HG03280 (cell line): ENCODE measurements around the gene HDAC4.

Source experiments
- ATAC-seq: cut with Tn5 transposase; IDR thresholded peaks from one replicate; pipeline ENCODE4 v1.9.1; 2021; ENCODE audit warnings: mild to moderate bottlenecking, moderate library complexity; ENCODE audit not compliant: unreplicated experiment

The HDAC4 gene

DNA sequence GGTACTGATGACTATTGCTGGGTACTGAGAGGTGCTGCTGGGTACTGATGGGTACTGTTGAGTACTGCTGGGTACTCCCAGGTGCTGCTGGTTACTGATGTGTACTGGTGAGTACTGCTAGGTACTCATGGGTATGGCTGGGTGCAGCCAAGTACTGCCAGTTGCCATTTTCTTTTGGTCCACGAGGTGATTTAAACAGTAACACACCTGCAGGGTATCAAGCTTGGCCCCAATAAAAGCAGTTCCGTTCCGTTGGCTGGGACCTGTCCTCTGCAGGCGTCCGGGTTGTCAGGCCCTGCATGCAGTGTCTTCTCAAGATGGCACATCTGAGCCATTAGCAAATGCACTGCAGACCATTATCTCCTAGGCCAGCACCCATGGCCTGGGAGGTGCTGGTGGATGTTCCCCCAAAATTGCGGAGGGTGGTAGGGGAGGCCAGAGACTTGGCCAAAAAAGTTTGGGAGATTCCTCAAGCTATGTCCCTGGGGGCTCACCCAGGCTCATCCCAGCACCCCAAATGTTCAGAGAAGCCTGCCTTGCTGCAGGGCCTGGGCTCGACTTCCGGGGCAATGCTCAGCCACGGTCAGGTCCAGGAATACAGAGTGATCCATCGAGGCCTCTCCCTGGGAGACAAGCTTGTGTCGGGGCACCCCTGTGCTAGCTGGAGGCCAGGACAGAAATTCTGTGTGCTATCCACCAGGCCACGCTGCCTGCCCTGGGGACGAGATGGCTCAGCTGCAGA is 387.7 kb downstream of the HDAC4 start:
- no peak for ATAC-seq

DNA sequence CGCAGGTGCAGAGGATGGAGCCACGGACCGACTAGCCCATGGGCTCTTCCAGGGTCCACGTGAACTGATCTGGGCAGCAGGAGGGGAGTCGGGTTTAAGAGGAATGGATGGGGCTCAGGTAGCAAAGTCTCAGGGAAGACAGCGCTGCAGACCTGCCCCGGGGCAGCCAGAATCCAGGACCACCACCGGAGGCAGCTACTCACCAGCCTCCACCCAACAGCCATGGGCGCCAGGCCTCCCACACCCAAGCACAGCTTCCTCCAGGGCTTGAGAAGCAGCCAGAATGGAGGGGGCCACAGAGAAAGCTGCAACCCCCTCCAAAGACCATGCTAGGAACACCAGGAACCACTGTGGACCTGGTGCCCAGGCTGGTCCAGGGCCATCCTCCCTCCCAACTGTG is 388.6 kb downstream of the HDAC4 start:
- ATAC-seq: no peak

DNA sequence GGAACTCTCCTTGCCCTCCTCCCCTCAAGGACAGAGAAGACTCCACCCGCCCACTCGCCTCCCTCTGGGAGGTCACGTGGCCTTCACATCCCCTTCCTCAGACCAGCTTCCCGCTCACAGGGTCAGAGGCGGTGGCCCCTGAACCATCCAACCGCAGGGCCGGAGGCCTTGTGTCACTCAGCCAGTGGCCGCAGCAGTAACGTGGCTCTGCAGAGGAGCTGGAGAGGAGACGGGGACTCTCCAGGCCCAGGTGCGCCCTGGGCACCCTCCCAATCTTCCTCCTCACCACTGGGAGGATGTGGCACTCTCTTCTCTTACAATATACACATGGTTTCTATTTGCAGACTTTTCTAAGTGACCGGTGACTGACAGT is 391.2 kb downstream of the HDAC4 start:
- ATAC-seq: no peak

DNA sequence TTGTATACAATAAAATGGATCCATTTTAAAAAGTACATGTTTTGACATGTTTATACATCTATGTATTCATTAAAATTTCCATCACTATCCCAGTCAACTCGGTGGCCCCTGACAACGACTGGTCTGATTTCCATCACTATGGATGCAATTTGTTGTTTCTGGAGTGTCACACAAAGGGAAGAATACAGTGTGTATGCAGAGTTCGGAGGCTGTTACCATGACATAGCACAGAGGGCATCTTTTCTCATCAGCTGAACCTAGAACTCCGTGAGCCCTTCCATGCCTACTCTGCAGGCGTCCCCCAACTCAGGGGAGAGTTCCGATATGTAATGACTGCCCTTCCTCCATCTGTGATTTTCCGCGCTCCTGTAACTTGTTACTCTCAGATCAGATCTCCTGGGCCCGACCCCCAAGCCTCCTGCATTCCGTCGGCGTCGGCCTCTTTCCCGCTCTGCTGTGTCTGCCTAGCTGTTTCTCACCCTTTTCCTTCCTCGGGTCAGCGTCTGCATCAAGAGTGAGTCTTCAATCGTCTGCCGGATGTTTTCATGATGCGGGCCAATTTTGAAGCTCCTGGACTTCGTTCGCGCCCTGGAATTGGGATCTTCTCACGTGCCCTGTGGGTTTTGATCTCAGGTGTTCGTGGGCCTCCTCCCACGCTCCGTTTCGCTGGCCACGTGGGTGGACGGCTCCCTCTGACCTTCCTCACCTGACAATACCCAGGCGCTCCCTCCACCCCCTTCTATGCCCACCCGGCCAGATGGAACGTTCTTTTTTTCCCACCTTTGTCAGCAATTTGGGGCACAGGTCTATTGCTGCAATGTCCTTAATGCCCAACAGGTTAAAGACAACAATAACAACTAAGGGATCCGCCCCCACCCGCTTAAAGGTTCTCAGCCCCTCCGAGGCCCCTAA is 391.9 kb downstream of the HDAC4 start:
- ATAC-seq: no peak

DNA sequence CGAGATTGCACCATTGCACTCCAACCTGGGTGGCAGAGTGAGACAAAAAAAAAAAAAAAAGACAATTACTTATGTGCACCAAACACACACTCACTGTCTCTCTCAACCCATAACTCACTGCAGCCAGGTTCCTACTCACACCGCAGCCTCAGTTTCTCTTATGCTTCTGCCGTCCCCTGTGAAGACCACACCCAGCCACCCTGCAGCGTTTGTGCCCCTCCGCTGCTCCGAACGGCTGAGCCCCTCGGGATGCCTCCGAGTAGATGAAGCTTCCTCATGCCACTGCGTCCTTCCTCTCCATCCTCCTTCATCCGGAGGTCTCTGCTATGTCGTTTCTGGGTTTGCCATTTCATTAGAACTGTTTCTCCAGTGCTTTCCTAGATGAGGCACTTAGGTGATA is 392.8 kb downstream of the HDAC4 start:
- ATAC-seq: no peak

DNA sequence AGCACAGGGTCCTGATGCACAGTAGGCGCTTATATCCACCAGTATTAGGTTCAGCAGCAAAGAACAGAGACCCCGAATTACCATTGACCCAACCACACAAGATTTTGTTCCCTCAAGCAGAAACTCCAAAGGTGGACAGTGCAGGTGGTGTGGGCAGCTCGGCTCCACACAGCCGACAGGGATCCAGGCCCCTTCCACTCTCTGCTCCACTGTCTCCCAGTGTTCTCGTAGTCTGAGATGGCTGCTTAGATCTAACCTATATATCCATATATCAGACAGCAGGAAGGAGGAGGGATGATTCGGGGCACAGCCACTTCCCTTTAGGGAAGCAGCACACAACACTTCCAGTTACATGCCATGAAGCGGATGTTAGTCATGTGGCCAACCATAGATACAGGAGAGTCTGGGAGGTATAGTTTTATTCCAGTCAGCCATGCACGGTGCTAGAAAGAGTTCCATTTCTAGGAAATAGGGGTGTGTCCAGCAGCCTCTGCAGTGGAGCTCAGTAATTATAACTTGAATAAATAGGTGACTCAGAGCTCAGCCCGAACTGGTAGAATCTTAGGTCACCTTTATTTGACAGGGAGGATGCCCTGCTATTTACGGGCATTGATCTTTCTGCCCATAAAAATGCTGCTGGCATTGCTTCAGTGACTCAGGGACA is 394.1 kb downstream of the HDAC4 start:
- no peak for ATAC-seq

DNA sequence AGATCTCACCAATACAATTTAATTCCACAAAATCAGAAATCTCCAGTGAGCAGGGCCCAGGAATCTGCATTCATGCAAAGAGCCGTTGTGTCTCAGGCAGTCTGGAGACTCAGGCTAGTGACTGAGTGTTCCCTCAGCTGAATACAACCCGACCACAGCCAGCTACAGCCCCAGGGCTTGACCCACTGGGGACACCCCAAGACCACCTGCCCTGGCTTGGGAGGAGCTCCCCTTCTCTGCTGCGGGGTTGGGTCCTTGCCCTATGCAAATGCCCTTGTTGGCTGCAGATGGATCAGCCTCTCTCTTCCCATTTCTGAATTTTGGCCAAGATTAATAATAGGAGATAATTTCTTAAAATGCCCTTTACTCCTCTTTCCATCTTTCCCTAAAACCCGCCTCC is 395.2 kb downstream of the HDAC4 start:
- ATAC-seq: no peak

DNA sequence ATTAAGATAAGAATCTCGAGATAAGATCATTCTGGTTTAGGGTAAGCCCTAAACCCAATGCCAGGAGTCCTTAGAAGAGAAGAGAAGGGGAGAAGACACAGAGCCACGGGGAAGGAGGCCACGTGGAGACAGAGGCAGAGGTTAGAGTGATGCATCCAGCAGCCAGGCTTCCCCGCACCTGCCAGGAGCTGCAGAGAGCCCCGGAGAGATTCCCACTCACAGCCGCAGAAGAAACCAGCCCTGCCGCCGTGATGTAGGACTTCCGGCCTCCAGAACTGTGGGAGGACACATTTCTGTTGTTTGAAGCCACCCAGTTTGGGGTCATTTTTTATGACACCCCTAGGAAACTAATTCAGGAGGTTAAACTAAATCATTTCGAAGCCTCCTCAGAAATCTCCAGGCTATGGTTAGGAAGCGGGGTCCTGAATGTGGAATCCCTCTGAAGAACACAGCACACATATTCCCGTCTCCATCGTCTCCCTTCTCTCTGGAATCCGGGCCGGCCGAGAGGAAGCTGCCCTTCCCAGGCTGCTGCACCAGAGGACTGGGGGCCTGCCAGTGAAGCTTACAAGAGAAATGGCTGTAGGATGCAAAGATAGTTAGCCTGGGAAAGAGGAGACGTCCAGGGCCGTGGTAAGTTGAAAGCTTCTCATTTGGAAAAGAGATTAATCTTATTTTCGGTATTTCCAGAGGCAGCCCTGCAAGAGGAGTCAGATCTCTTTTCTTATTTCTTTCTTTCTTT is 396.4 kb downstream of the HDAC4 start:
- ATAC-seq: no peak

DNA sequence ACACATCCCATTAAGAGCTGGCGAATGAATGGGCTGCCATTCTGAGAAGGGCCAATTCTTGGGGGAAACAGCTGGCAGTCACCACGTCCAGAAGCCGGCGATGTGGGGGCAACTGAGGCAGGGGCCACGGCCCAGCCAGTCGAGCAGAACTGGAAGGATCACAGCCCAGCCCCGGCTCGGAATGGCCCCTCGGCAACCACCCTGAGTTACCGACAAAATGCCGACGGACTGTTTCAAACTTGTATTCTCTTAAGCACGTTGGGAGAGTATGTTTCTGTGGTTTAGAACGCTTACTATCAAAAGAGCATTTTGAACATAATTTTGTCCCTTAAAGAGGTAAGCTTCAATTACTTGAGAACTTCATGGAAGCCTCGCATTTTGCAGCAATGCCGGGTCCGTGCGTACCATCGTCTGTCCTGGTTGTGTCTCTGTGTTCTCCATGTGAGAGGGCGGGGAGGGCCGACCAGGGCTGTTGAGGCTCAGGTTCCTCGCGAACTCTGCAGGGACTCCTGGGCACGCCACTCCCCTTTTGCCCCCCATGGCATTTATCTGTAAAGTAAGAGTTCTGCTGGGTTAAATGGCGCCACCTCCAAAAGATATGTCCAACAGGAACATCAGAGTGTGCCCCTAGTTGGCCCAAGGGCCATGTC is 397.1 kb downstream of the HDAC4 start:
- ATAC-seq: no peak

DNA sequence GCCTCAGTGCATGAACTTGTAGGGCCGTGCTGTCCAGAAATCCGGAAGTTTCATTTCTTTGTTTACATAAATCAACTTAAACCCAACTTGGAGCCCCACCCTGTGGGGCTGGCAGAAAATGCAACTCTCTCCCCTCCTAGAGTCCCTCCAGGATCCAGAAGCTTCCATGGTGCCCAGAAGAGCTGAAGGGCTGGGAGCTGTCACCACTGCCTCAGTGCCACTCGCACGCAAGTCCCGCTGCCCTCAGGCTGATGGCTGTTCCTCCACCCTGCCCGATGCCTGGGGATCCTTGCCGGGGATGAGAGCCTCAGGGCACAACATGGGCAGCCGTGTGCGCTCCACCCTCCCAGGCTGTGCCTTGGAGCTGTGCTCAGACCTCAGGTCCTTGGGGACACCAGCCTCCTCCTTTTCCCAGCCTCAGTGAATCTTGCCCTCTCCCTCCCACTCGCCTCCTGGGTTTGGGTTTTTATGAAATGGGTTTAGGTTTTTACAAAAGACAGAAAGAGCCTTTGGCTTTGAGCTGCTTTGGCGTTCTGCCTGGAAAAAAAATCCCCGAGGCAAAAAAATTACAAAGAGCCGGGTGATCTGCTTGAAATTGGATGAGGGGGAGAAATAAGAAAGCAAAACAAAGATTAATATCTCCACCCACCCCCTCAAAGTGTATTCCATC is 397.7 kb downstream of the HDAC4 start:
- ATAC-seq: no peak

DNA sequence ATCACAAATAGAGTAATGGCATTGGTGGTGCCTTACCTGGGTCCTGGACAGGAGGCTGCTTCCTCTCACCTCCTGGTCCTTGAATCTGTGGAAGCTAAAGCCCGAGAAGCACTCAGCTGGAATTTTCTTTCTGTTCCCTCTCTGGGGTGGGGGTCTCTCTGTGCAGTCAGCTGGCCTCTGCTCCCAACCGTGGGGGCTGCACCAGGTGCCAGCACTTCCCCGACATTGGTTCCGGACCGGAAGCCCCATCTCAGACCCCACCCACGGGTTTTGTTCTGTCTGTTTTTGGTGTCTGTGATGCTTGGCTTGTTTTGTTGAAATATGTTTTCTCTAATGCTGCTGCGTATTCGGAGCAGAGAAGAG is 398.2 kb downstream of the HDAC4 start:
- ATAC-seq: no peak

DNA sequence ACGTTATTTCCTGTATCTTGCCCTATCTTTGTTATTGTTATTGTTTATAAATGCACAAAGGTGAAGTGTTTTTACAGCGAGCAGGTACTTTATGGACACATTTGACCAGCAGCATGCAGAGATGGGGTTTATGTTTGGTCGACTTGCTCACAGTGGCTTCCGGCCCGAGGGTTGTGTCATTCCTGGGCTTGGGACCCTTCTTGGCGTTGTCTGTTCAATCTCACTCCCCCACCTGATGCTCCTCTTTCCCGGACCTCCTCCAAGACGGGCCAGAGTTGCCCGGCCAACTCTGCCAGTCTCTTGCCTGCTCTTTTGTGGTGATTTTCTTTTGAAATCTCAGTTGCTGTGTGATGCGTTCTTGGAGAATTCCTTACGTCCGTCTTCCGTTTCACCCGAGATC is 399.0 kb downstream of the HDAC4 start:
- no peak for ATAC-seq

DNA sequence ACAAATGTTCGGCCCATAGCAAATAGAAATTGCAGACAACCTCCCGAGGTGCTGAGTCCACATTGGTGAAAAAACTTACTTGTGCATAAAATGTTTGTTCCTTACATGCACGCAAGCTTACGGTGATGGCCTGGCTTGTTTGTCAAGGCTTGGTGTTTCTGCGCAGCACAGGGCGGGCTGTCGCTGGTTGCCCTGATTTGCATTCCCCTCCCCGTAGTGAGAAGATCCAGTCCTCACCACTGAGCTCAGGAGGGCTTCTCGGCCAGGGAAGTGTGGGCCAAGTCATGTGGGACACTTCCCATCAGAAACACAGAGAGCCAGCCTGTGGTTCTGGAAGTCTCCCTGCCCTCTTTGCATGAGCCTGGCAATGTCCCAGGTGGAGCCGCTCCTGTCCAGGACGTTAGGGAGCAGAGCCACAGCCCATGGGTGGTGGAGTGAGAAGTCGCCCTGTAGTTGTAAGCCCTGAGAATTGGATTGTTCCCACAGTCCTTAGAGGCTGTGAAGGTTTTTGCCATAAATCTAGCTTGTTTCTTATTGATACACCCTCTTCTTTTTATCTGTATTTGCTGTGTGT is 400.2 kb downstream of the HDAC4 start:
- ATAC-seq: no peak

DNA sequence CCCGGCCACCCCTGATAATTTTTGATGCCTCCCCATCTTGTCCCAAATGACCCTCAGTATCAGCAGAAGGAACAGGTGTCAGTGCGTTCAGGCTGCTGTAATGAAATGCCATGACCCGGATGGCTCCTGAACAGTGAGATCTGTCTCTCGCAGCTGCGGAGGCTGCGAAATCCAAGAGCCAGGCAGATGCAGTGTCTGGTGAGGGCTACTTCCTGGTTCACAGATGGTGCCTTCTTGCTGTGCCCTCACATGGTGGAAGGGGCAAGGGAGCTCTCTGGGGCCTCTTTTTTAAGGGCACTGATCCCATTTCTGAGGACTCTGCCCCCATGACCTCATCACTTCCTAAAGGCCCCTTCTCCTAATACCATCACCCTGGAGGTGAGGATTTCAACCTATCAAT is 400.7 kb downstream of the HDAC4 start:
- no peak for ATAC-seq

DNA sequence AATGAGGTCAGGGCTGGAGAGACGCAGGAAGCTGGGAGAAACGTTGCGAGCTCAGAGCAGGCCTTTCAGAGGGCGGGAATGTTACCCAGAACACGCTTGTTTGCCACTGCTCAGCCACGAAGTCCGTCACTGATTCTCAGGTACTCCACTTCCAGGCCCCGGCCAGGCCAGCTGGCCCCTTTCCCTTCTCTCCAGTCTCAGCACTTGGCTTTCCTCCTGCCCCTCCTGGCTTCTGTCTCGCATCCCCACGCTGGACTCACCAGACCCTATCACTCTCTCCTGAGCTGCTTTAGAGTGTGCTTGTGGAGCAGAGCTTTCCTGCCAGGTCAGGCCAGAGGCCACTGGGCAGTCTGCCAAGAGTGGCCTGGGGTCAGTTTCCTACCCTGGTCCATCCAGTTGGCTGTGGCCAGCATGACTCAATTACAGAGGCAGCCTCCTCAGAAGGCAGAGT is 401.5 kb downstream of the HDAC4 start:
- no peak for ATAC-seq

DNA sequence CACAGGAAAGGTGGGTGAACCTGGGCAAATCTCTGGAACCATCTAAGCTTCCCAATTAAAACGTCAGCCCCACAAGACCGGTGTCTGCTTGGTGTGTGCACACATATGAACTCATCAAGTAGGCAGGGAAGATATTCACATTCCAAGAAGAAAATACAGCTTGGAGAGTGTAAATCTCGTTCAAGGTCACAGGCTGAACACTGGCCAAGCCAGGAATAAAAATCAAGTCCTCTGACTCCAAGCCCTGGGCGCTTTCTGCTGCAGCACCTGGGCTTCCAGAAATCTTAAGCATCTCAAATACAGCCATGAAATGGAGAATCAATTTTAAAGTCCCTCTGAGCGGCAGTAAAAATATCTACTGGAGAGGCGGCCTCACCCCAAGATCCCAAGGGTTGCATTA is 402.0 kb downstream of the HDAC4 start:
- no peak for ATAC-seq
